ENCODE results near the gene ATP13A4. TPM values are rescaled to one million over a fixed set of nuclear protein-coding genes. Genes with fewer than 3 reads are reported as not detected.

ATP13A4 gene
- total and polyA plus RNA-seq, 2 donors from 2014 or later: 0.49 to 3.7 TPM

GRCh38 chr3:193573403-193574191 is 18.9 kb upstream of the ATP13A4 start:
- TF ChIP-seq CTCF (IDR thresholded peaks at IDR 0.05; ENCODE audit: borderline replicate concordance, extremely low read depth, insufficient read depth): no peak
- Histone ChIP-seq H3K27me3 (ENCODE audit: control insufficient read depth, insufficient read depth, low read length) (no peaks in the 10 kb centered on the region), H3K27ac (ENCODE audit: low read depth in 2 of 2, low read length in 2 of 2) (no peak overlapping the region), H3K4me1 (ENCODE audit: control insufficient read depth in 2 of 3, insufficient read depth in 2 of 3, low read depth in 1 of 3, low read length in 3 of 3) (no peaks in the 10 kb centered on the region), H3K9me3 (ENCODE audit: control insufficient read depth in 2 of 3, insufficient read depth in 1 of 3, low read length in 3 of 3) (no peaks in the 10 kb centered on the region), H3K36me3 (ENCODE audit: control insufficient read depth in 2 of 3, insufficient read depth in 3 of 3, low read length in 3 of 3) (no peaks in the 10 kb centered on the region), H3K4me3 (ENCODE audit: low read length in 3 of 3) (no peak overlapping the region), H3K9ac (ENCODE audit: low read length in 3 of 3) (no peak overlapping the region)
- FAIRE-seq (no peak), DNase-seq (no peak)
- intact Hi-C loops (cut with DNase I): loop anchor here (10.0 kb wide), 1 partner anchor 759 kb away; no protein-coding TSS in a partner anchor

GRCh38 chr3:193572426-193572908 is 17.8 kb upstream of the ATP13A4 start:
- intact Hi-C loops (cut with DNase I): loop anchor here (10.0 kb wide), 1 partner anchor 758 kb away; no protein-coding TSS in a partner anchor
- Histone ChIP-seq H3K27ac (ENCODE audit: low read depth in 2 of 2, low read length in 2 of 2) (no peak overlapping the region), H3K27me3 (ENCODE audit: control insufficient read depth, insufficient read depth, low read length) (no peaks in the 10 kb centered on the region), H3K9me3 (ENCODE audit: control insufficient read depth in 2 of 3, insufficient read depth in 1 of 3, low read length in 3 of 3) (no peaks in the 10 kb centered on the region), H3K4me1 (ENCODE audit: control insufficient read depth in 2 of 3, insufficient read depth in 2 of 3, low read depth in 1 of 3, low read length in 3 of 3) (no peaks in the 10 kb centered on the region), H3K4me3 (ENCODE audit: low read length in 3 of 3) (no peak overlapping the region), H3K9ac (ENCODE audit: low read length in 3 of 3) (no peak overlapping the region), H3K36me3 (ENCODE audit: control insufficient read depth in 2 of 3, insufficient read depth in 3 of 3, low read length in 3 of 3) (no peaks in the 10 kb centered on the region)
- DNase-seq (peak in 4 of 5 donors; percentile 64 to 83 (median 78)), FAIRE-seq (peak; percentile 93)
- peak; percentile 86 for TF ChIP-seq CTCF (IDR thresholded peaks at IDR 0.05; ENCODE audit: borderline replicate concordance, extremely low read depth, insufficient read depth)

DNA sequence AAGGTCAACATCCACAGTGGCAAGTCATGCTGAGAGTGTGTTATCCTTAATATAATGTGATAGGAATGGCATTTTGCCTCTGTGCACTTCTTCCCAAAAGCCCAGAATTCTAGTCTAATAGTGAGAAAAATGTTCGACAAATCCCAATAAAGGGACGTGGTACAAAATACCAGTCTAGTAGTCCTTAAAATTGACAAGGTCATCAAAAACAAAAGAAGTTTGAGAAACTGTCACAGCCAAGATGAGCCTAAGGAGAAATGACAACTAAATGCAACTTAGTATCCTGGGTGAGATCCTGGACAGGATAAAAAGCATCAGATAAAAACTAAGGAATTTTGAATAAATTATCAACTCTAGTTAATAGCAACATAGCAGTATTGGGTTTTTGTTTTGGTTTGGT is 14.4 kb upstream of the ATP13A4 start:
- intact Hi-C loops (cut with DNase I): loop anchor here (10.0 kb wide), 1 partner anchor 104 kb away; no protein-coding TSS in a partner anchor
- no peak for TF ChIP-seq CTCF (IDR thresholded peaks at IDR 0.05; ENCODE audit: borderline replicate concordance, extremely low read depth, insufficient read depth)
- no peak for DNase-seq

More for the DNA sequence above, 14.4 kb upstream of the ATP13A4 start:
- H3K27ac ChIP-seq (ENCODE audit: low read depth in 2 of 2, low read length in 2 of 2): no peak overlapping the region
- no peak overlapping the region for H3K9ac ChIP-seq (ENCODE audit: low read length in 3 of 3)
- no peak for FAIRE-seq
- H3K9me3 ChIP-seq (ENCODE audit: control insufficient read depth in 2 of 3, insufficient read depth in 1 of 3, low read length in 3 of 3): no peaks in the 10 kb centered on the region
- H3K4me3 ChIP-seq (ENCODE audit: low read length in 3 of 3): no peak overlapping the region
- H3K4me1 ChIP-seq (ENCODE audit: control insufficient read depth in 2 of 3, insufficient read depth in 2 of 3, low read depth in 1 of 3, low read length in 3 of 3): no peaks in the 10 kb centered on the region
- no peaks in the 10 kb centered on the region for H3K27me3 ChIP-seq (ENCODE audit: control insufficient read depth, insufficient read depth, low read length)
- no peaks in the 10 kb centered on the region for H3K36me3 ChIP-seq (ENCODE audit: control insufficient read depth in 2 of 3, insufficient read depth in 3 of 3, low read length in 3 of 3)

Measured in kidney (tissue), 14 donors.